Glomerular visceral epithelial cell (primary cell): Measurements from ENCODE around the gene TMEM214.
A peak's percentile ranks its signal among the peaks of the same experiment; 100 is the strongest.

Source experiments
- DNase-seq: peaks from one replicate; pipeline ENCODE4 v3.0.0-alpha.2; 2016; ENCODE audit errors: extremely low spot score

TMEM214 gene

DNA sequence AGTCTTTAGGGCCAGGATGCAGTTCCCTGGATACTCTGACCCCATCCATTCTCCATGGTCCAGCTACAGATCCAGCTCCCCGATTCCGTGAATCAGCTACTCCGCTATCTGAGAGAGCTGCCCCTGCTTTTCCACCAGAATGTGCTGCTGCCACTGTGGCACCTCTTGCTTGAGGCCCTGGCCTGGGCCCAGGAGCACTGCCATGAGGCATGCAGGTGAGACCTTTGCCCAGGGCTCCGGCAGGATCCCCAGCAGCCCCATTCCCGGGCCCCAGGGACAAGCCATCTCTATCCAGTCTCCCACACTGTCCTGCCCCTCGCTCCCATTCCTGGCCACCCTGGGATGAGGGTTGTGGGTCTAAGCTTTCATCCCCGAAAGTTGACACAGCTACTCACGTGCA lies 7.5 kb downstream of the TMEM214 start:
- DNase-seq, result no peak

DNA sequence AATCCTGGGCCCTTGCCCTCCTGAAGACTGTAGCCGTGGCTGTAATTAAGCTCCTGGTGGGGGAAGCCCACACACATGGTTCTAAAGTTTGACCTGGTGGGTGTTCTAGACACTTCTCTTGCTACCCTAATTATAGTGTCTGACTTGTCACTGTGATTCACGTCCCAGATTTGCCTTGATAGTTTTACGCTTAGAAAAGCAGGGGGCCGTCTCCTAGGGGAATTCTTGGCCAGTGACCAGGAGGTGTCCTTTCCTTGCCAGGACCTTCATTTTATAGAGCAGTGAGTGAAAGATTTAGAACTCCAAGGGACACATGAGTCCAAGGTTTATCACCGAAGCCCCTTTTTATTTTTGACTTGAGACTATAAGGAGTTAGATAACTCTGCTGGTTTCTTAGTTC lies 9.0 kb downstream of the TMEM214 start:
- DNase-seq, result peak; percentile 31

DNA sequence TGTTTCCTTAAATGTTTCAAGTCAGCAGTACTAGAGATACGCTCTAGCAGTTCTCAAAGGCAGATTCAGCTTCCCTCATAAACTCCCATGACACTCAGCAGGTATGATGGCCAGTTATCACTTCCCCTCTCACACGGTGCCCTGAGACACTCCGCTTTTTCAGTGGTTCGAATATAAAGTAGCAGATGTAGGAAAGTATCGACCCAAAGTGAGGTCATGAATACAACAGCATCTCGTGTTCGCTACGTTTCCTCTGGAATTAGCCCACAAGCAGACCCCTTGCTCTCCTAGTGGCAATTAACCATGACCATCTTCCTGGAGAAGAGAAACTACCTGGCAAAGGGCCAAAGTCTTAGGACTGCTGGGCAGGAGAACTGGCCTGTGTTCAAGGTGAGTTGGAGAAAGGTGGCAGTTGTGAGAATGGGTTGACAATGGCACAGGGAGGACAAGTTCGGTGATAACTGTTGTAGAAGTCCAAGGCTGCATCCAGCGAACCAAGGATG lies 9.4 kb downstream of the TMEM214 start:
- DNase-seq, result peak; percentile 16

DNA sequence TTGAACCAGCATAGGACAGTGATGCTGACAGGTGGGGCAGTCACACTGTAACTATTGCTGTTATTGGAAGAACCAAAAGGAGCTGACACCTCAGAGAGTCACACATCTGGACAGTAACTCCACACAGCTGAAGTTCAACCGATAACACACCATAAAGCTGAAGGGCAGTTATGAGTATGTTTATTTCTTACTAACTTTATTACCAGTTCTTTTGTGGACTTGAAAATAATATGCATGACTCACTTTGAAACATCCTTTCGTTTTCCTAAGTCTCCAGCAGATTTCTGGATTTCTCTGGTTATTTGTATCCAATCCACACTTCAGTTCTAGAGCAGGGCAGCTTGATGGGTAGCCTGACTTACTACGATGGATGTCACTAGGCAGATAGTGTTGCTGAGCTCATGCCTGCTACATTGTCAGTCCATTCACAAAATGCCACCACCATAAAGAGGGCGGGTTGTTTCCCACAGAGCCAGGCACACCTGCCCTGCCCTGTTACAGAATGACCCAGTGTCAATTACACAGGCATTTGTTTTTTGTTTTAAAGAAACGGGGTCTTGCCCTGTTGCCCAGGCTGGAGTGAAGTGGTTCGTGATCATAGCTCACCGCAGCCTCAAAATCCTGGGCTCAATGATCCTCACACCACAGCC lies 10.3 kb downstream of the TMEM214 start:
- no peak for DNase-seq

DNA sequence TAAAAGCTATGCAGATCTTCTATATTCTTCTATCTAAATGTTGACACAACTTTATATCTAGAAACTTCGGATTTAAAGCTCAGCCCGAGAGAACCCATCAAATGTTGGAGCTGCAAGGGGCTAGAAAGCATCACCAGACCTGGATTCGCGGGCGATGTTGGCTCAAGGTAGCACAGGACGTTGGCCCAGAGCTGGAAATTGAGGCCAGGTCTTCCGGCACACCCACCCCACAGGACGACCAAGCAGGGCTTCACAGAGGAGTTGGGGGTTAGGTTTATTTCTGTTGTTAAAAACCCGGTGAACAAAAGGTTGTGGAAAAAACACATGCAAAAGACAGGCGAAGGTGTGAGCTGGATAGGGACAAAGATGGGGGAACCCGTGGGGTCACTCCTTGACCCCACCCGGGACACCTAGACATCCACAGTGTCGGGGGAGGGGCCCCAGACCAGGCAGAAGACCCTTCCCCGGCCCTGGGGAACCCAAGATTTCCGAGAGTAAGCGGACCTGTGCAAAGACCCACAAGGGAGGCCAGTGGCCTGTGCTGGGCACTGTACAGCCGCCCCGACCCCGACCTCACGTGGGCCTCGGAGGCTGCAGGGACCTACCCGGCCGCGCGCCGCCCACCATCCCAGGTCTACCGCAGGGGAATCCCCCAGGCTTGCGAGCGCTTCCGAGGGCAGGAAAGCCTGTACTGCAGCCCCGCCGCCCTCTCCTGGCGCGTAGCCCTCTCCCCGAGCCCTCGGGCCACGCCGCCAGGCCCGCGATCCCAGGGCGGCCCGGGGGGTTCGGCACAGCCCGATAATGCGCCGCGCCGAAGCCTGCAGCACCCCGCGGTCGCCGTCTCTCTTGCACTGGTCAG lies 16.9 kb downstream of the TMEM214 start:
- peak; percentile 52 for DNase-seq

DNA sequence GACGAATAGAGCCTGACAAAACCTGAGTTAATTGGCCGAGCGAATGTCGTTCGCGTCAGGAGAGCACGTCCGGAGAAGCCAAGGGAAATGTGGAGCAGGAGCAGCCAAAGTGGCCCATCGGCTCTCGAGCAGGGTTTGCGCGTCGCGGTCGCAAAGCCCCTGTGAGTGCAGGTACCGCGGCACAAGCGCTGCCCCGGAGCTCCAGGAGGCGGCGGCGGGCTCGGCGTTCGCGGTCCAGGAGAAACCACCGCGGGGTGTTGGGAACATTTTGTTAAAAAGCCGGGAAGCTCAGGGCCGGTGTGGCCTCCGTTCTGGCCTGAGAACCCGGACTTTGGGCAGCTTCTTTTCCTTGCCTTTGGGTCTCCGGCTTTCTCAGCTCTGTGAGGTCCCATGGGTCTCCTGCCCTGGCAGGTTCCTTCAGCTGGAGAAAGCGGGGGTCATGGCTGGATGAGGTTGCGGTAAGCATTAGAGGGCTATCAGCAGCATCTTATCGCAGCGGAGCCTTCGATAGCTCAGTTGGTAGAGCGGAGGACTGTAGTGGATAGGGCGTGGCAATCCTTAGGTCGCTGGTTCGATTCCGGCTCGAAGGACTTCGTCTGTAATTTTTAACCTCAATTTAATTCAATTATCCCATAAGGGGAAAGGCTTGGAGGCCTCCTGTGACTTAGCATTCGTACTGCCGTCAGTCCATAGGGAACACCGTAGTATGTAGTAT lies 17.7 kb downstream of the TMEM214 start:
- DNase-seq, result peak; percentile 94

DNA sequence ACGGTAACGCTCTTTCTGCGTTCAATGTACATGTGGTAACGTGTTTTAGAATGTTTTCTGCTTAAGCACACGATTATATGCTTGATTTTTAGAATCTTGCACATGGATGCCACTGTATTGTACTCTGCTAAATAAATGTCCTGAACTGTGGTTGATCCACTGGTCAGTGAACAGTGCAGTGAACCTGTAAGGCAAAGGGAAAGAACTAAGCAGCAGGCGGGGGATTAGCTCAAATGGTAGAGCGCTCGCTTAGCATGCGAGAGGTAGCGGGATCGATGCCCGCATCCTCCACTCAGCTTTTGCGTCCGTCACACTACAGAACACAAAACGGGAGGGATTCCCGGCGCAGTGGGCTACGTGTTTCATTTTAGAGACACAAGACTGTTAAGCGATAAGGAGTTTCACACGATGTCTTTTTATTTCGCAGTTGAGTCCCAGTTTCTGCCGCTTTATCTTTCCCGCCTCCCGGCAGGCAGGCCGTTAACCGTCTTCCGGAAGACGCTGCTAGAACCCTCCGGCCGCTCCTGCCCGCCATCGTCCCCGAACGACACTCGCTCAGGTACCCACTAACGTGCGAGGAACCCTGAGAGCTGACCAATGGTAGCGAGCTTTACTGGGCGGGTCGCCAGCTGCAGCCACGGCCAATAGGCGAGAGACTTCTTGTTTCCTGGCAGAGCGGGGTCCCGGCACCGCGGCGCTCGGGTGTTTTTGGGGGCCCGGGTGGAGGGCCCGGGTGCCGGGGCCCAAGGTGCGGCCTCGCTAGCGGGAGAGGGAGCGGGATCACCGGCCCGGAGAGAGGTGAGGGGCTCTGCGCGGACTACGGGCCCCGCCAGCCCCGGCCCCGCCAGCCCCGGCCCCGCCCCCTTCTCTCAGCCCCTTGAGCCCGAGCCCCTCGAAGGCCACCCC lies 18.5 kb downstream of the TMEM214 start, which contains the start of gene AGBL5:
TSS of gene AGBL5 (plus strand) at position 673 of the 906 bp plus-strand sequence. CDS start 1,291 bp downstream, outside the sequence.
- peak; percentile 93 for DNase-seq

DNA sequence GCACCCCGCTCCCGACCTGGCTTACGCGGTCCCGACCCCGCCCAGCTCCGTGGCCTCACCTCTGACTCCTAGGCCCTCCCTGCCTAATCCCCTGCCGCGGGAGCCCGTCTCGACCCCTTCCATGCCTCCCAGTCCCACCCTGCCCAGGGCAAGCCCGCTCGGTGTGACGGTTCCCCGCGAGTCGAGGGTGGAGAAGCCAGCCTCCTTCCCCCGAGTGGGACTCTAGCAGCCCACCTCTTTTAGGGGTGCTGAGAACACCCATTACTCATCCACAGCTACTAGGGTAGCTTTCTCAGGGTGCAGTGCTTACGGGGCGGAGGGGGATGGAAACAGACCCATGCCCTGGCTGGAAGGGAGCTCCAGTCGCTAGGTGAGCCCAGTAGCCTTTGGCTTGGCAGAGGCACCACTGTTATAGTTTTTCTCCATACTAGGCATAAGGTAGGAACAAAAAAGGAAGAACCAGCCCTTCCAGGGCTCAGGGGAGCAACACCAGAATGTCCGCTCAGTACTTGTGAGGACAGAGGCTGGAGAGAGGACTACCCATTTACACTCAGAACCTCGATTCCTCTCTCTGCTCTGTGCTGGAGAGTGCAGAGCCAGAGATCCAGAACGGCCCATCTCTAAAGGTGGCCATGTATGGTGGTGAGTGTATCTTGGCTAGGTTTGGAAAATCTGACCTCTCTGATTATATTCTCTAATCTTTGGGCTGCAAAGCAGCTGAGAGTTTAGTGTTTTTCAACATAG lies 19.3 kb downstream of the TMEM214 start:
- no peak for DNase-seq

DNA sequence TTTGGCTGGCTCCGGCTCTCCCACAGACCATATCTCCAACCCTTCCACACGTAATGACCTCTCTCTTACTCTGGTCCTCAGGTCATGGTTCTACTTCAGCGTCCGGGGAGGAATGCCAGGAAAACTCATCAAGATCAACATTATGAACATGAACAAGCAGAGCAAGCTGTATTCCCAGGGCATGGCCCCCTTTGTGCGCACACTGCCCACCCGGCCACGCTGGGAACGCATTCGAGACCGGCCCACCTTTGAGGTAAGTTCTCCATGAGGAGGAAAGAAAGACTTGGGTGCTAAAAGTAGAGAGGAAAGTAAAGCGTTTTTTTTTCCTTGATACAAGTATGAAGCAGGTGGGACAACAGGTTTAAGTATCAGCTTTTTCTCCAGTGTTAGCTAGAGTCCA lies 20.6 kb downstream of the TMEM214 start:
- DNase-seq, result no peak

DNA sequence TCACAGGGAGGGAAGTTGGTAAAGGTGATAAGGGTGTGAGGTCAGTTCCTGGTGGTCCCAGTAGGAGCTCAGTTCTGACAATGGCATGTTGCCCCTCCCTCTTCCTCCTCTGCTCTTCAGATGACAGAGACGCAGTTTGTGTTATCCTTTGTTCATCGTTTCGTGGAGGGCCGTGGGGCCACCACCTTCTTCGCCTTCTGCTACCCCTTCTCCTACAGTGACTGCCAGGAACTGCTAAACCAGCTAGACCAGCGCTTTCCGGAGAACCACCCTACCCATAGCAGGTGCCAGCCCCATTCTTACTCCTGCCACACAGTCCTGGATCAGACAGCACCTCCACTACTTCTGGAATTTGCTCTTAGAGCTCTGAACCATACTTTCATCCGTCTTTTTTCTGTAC lies 21.0 kb downstream of the TMEM214 start:
- no peak for DNase-seq

DNA sequence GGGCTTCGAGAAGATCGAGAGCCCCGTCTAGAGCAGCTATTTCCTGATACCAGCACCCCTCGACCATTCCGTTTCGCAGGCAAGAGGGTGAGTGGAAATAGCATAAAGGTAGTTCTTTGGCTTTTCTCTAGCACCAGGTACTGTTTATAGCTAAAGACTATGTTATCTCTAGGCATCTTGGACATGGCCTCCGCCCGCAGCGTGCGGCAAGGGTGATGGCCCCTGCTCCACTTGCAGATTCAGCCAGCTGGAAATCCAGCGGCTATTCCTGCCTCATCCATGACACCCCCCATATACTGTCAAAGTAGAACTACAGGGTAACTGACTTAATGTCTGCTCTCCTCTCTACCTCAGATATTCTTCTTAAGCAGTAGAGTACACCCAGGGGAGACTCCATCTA lies 22.0 kb downstream of the TMEM214 start:
- DNase-seq, result no peak

DNA sequence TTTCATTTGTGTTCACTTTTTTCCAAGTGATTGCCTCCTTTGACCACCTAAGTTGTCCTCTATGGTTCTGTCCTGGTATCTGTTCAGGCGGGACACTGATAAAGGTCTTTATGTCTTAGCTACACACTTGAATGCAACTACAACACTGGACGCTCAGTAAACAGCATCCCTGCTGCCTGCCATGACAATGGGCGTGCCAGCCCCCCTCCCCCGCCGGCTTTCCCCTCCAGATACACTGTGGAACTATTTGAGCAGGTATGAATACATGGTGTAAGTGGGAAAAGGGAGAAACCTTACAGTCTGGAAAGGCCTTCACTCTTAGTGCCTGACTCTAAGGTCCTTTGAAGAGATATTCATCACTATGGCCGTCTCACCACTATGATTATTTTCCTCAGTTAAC lies 24.4 kb downstream of the TMEM214 start:
- no peak for DNase-seq

DNA sequence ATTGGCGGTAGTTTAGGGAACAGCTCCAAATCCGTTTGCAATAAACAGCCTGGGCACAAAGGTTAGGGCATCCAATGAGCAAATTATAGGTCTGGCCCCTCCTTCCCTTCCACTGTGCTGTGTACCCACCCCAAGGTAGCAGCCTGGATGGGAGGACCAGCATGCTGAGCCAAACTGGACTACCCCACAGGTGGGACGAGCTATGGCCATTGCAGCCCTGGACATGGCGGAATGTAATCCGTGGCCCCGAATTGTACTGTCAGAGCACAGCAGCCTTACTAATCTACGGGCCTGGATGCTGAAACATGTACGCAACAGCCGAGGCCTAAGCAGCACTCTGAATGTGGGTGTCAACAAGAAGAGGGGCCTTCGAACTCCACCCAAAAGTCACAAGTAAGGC lies 25.4 kb downstream of the TMEM214 start:
- DNase-seq, result no peak

DNA sequence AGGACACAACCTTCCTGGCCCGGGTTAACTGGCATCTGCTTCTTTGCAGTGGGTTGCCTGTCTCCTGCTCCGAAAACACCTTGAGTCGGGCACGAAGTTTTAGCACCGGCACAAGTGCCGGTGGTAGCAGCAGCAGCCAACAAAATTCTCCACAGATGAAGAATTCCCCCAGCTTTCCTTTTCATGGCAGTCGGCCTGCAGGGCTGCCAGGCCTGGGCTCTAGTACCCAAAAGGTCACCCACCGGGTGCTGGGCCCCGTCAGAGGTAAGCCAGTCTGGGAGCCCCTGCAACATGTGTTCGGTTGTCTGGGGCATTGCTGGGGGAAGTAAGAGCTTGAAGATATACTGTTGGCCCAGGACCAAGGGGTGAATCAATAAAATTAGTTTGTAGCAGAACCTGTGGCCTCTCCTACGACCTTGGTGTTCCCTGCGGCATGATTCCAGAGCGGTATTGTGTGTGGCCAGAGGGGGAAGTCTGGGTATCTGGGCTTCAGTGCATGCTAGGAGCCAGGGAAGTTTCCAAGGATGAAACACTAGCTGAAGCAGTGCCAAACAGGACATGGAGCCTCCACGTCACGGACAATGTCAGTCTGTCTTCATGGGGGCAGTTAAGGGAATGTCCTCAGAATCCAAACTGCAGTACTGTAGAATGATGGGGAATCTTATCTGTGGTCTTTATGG lies 26.5 kb downstream of the TMEM214 start:
- no peak for DNase-seq

DNA sequence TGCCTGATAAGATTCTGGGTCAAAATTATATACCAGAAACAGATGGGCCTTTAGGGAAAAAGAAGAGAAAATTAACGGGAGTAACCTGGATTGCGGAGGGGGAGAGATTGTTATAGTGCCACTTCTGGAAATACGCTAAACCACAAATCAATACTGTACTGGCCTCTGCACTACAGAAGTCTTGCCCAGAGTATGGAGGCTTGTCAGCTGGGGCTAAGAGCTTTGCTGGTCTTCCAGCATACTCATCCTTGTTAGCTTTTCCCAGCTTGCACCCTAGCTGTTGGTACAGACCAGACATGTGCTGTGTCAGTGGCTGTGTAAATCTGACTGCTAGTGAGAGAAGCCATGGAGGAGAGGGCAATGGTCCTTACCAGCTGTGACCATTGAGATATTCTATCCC lies 27.6 kb downstream of the TMEM214 start:
- DNase-seq, result no peak

DNA sequence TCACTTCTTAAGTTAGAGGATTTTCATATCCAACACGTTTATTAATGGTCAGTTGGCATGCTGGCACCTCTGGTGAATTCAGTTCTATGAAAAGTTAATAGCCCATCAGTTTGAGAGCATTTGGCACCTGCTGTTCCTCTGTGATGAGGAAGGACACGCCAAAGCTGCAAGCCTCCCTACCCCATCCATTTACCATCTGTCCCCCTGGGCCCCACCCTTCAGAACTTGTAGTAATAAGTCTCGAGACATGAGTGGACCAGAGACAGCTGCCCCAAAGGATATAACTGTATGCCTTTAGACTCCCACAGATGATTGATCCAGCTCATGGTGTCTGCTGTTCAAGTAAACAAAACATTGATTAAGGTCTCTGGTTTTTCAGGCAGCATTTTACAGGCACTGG lies 32.4 kb downstream of the TMEM214 start:
- no peak for DNase-seq

DNA sequence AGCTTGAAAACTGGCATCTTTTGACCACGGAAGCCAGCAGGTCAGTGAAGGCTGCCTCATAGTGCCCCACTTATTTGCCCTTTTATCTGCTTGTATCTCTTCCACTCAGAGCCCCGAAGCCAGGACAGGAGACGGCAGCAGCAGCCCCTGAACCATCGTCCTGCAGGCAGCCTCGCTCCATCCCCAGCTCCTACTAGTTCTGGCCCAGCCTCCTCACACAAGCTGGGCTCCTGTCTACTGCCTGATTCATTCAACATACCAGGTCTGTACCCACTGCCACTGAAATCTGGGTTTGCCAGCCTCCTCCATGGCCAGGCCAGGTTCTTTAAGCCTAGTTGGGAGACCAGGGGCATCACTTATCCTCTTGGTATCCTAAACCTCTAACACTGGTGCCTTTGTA lies 34.6 kb downstream of the TMEM214 start:
- no peak for DNase-seq

DNA sequence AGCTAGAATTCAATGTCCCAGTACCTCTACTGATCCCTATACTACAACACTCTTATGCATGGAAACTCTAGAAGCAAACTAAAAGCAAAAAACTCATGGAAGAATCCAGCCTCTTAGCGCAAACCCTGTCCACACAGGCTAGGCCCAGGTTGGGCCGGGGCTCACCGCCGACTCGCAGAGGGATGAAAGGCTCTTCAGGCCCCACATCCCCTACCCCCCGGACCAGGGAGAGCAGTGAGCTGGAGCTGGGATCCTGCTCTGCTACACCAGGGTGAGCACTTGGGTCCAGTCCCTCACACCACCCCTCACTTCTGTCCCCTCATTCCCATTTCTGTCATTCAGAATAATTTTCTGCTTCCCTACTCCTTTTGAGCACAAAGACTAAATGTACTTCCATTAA lies 36.7 kb downstream of the TMEM214 start:
- DNase-seq, result no peak

DNA sequence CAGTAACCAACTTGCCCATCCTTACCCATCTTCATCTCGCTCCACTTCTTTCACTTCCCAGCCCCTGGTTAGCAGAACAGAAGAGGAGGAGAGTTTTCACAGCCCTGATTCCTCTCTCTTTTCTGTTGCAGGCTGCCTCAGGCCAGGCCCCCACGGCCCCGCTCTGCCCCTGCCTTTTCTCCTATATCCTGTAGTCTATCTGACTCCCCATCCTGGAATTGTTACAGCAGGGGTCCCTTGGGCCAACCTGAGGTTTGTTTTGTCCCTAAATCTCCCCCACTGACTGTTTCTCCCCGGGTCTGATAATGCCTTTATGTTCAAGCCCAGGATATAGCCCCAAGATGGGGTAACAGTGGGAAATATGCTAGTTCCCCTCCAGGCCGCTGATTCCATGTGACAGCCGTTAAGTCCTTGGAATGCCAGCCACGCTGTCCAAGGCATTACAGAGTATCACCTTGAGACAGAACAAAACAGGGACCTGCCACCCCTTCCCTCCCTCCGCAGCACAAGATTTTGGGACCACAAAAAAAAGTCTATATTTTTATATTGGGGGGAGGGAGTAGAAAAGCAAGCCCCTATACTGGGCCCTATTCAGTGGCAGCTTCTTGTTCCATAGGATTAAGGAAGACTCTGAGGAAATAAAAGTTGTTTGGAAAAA lies 37.3 kb downstream of the TMEM214 start:
- DNase-seq, result no peak
